ENCODE results near the gene ICE2.
"Not testable (repeated sequence)": the region's sequence is repeated elsewhere in the genome, so short reads cannot be mapped to it uniquely, and the experiment has no call there.

Gene ICE2

DNA sequence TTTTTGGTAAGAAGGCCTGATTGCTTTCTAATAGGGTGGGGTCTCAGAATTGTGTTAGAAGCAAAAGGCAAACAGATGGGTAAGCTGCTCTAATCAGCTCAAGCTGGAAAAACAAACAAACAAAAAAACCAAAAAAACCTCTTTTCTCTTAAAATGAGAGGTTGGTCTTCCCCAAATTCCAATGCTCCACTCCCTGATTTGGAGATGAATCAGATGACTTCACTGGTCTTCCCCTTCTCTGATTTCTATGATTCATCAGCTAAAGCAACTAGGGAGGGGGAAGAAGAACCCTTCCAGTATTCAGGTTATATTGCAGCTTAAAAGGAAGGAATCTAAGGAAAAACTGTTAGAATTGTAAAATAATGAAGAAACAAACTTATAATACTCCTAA is 71.5 kb downstream of the ICE2 start:
- no peak for DNase-seq (ENCODE audit: low spot score)
- in situ Hi-C loops (cut with MboI; ENCODE audit: low pct_unique_long_range_greater_than_20kb, low sequenced_read_pairs, unreplicated experiment) = no loop called here
- no peak for TF ChIP-seq CTCF (IDR thresholded peaks at IDR 0.05; ENCODE audit: extremely low read depth, insufficient read depth, missing control alignments)

DNA sequence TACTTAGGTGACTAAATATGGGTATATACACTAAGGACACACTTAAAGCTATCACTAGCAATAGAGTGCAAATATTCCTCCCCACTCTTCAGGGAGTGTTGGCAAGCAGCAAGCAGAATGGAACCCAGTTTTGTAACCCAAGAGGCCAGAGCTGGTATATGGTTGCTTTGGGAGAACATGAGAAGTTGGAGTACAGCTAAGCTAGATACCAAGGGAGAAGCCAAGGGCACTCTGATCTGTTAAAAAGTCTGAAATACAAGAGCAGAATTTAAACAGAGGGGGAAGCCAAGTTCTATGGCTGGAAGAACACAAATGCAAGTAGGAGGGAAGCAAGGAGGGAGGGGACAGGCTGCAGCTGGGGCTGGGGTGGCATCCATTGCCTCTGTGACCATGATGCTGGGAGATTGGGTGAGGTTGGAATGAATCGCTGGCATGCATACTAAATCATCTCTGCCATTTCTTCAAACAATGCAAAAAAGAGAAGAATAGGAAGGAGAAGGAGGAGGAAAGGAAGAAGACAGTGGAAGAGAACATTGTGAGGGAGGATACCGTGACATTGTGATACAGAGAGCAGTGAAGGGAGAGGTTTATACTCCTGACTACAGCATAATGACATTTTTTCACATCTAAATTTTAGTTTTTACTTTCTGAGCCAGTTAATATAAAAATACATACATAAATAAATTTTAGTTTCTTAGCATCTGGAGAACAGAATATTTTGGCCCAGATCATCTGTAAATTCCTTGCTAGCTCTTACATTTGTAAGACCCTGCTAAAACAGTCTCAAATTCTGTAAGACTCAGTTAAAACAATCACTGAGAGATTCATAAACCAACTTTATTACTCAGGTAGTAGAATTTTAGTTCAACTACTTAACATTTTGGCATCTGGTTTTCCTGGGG is 72.2 kb downstream of the ICE2 start:
- DNase-seq (ENCODE audit: low spot score) = no peak
- in situ Hi-C loops (cut with MboI; ENCODE audit: low pct_unique_long_range_greater_than_20kb, low sequenced_read_pairs, unreplicated experiment) = no loop called here
- TF ChIP-seq CTCF (IDR thresholded peaks at IDR 0.05; ENCODE audit: extremely low read depth, insufficient read depth, missing control alignments) = no peak

GRCh38 chr15:60405399-60405798 is 73.5 kb downstream of the ICE2 start:
- DNase-seq (ENCODE audit: low spot score) = no peak
- in situ Hi-C loops (cut with MboI; ENCODE audit: low pct_unique_long_range_greater_than_20kb, low sequenced_read_pairs, unreplicated experiment) = no loop called here

GRCh38 chr15:60404351-60404750 is 74.6 kb downstream of the ICE2 start:
- DNase-seq (ENCODE audit: low spot score); in situ Hi-C loops (cut with MboI; ENCODE audit: low pct_unique_long_range_greater_than_20kb, low sequenced_read_pairs, unreplicated experiment): not testable (repeated sequence)

More at GRCh38 chr15:60405399-60405798, 73.5 kb downstream of the ICE2 start:
- no peak for TF ChIP-seq CTCF (IDR thresholded peaks at IDR 0.05; ENCODE audit: extremely low read depth, insufficient read depth, missing control alignments)

DNA sequence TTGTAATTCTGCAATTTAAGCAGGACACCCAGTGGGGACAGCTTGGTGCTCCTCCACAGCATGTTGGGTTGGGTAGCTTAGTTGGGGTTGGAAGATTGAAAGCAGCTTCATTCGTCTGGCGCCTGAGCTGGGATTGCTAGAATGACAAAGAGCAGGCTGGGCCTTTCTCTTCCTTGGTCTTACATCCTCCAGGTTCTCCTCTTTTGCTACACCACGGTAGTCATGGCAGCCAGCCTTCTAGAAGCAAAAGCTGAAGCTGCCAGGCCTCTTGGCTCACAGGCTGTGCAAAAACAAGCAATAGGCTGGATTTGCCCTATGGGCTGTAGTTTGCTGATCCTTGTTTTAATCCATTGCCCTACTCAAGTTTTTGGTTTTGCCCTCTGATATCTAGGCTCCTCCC is 78.0 kb downstream of the ICE2 start:
- TF ChIP-seq CTCF (IDR thresholded peaks at IDR 0.05; ENCODE audit: extremely low read depth, insufficient read depth, missing control alignments) = no peak
- in situ Hi-C loops (cut with MboI; ENCODE audit: low pct_unique_long_range_greater_than_20kb, low sequenced_read_pairs, unreplicated experiment) = no loop called here
- no peak for DNase-seq (ENCODE audit: low spot score)

- no peak for DNase-seq (ENCODE audit: low spot score)
- in situ Hi-C loops (cut with MboI; ENCODE audit: low pct_unique_long_range_greater_than_20kb, low sequenced_read_pairs, unreplicated experiment) = no loop called here
- TF ChIP-seq CTCF (IDR thresholded peaks at IDR 0.05; ENCODE audit: extremely low read depth, insufficient read depth, missing control alignments) = no peak
Measured at GRCh38 chr15:60399931-60400330, 79.0 kb downstream of the ICE2 start.

GRCh38 chr15:60399246-60399915 is 79.6 kb downstream of the ICE2 start:
- in situ Hi-C loops (cut with MboI; ENCODE audit: low pct_unique_long_range_greater_than_20kb, low sequenced_read_pairs, unreplicated experiment) = no loop called here
- TF ChIP-seq CTCF (IDR thresholded peaks at IDR 0.05; ENCODE audit: extremely low read depth, insufficient read depth, missing control alignments) = no peak
- DNase-seq (ENCODE audit: low spot score) = no peak

All from GM13977 (cell line).